Endothelial cell of umbilical vein (primary cell): ENCODE measurements around the gene XXYLT1. TPM values are rescaled to one million over a fixed set of nuclear protein-coding genes. Genes with fewer than 3 reads are reported as not detected.

Source experiments
- BruUV-seq: library from RNA; stranded (reverse); fragments of 400-500 nt; replicated peaks from 2 replicates; lab custom pipeline; 2021; lab: Mats Ljungman, UMichigan
- CTCF ChIA-PET: fragments of 300-600, 350-600 bp; sonication (Branson Sonifier 250); formaldehyde crosslinking; loops from one replicate; lab custom pipeline; 2021; ENCODE audit warnings: antibody characterized with exemption, inconsistent platforms; lab: Charles Lee
- POLR2A ChIA-PET: fragments of 300-600, 350-600 bp; sonication (Branson Sonifier 250); formaldehyde crosslinking; loops from one replicate; lab custom pipeline; 2021; ENCODE audit warnings: antibody characterized with exemption, inconsistent platforms; lab: Charles Lee
- DNase-seq: peaks from one replicate; pipeline ENCODE4 v3.0.0-alpha.2; 2011; ENCODE audit warnings: low read depth, low spot score
- FAIRE-seq: peaks from 2 replicates; lab custom pipeline; 2011; peaks lifted over from hg19 to GRCh38; lab: Jason Lieb, UNC
- H2AFZ ChIP-seq: 2 replicates; pipeline ENCODE4 v1.6.0; 2012; ENCODE audit warnings: low read depth, low read length, control low read depth, inconsistent platforms
- H3K27ac ChIP-seq: 2 replicates; pipeline ENCODE4 v1.5.1; 2011; ENCODE audit warnings: low read depth, mild to moderate bottlenecking, control low read depth, low read length, moderate library complexity; ENCODE audit not compliant: insufficient read depth
- H3K27me3 ChIP-seq, 2 experiments: 2 replicates each; pipeline versions ENCODE4 v1.6.0 to v1.6.1; 2011; ENCODE audit warnings: low read length in 2 of 2, mixed read lengths in 1 of 2; ENCODE audit not compliant: control insufficient read depth in 2 of 2, insufficient read depth in 2 of 2
- H3K36me3 ChIP-seq, 2 experiments: 2 replicates in 1 of 2; 3 replicates in 1 of 2; pipeline ENCODE4 v1.5.1; 2011; ENCODE audit warnings: low read length in 2 of 2, mild to moderate bottlenecking in 1 of 2, moderate library complexity in 1 of 2; ENCODE audit not compliant: control insufficient read depth in 2 of 2, insufficient read depth in 2 of 2; ENCODE audit errors: extremely low read depth in 1 of 2
- H3K4me1 ChIP-seq: 3 replicates; pipeline ENCODE4 v1.5.1; 2011; ENCODE audit warnings: mild to moderate bottlenecking, low read length; ENCODE audit not compliant: control insufficient read depth, insufficient read depth; ENCODE audit errors: extremely low read depth
- H3K4me2 ChIP-seq: 2 replicates; pipeline ENCODE4 v1.6.1; 2011; ENCODE audit warnings: low read length, control low read depth, mixed read lengths; ENCODE audit not compliant: insufficient read depth
- H3K4me3 ChIP-seq, 3 experiments: fragments of 200-600 bp in 1 of 3; sonication (generic), shearing (Covaris generic) in 1 of 3; replicated peaks in 1 of 3; 2 replicates each; pipeline ENCODE4 v1.5.1; 2011 to 2016; ENCODE audit warnings: control low read depth in 3 of 3, low read length in 3 of 3, mild to moderate bottlenecking in 2 of 3, inconsistent platforms in 1 of 3, low read depth in 1 of 3, moderate library complexity in 1 of 3; ENCODE audit not compliant: insufficient read depth in 1 of 3
- H3K79me2 ChIP-seq: 2 replicates; pipeline ENCODE4 v1.6.0; 2012; ENCODE audit warnings: low read length, inconsistent platforms; ENCODE audit not compliant: control insufficient read depth, insufficient read depth
- H3K9ac ChIP-seq: replicated peaks from 2 replicates; pipeline ENCODE3; 2011; ENCODE audit warnings: low read length, control low read depth; ENCODE audit not compliant: insufficient read depth; ENCODE audit errors: extremely low read depth
- H3K9me1 ChIP-seq: replicated peaks from 3 replicates; pipeline ENCODE4 v1.6.0; 2011; ENCODE audit warnings: mild to moderate bottlenecking, low read length; ENCODE audit not compliant: control insufficient read depth, insufficient read depth; ENCODE audit errors: extremely low read depth
- H3K9me3 ChIP-seq: replicated peaks from 2 replicates; pipeline ENCODE4 v1.5.1; 2012; ENCODE audit warnings: low read length, inconsistent platforms; ENCODE audit not compliant: control insufficient read depth, insufficient read depth
- H4K20me1 ChIP-seq: replicated peaks from 2 replicates; pipeline ENCODE3; 2011; ENCODE audit warnings: mild to moderate bottlenecking, low read length; ENCODE audit not compliant: control insufficient read depth, insufficient read depth; ENCODE audit errors: extremely low read depth
- EZH2 ChIP-seq: IDR thresholded peaks from 2 replicates; pipeline ENCODE4 v1.6.1; 2012; ENCODE audit warnings: borderline replicate concordance, low read depth, mild to moderate bottlenecking, moderate library complexity, low read length, inconsistent platforms; ENCODE audit not compliant: severe bottlenecking
- FOS ChIP-seq: IDR thresholded peaks from 2 replicates; pipeline ENCODE4 v1.6.1; 2011; ENCODE audit warnings: mild to moderate bottlenecking, low read length, moderate library complexity, borderline replicate concordance; ENCODE audit not compliant: insufficient read depth
- GATA2 ChIP-seq: IDR thresholded peaks from 2 replicates; pipeline ENCODE4 v1.7.0; 2011; ENCODE audit warnings: low read depth, mild to moderate bottlenecking, moderate library complexity, mixed read lengths, low read length; ENCODE audit not compliant: insufficient read length, insufficient read depth
- JUN ChIP-seq: IDR thresholded peaks from 2 replicates; pipeline ENCODE4 v1.6.1; 2011; ENCODE audit warnings: borderline replicate concordance, low read depth; ENCODE audit not compliant: insufficient read length, insufficient read depth
- MYC ChIP-seq: IDR thresholded peaks from one replicate; pipeline ENCODE4 v1.6.1; 2011; ENCODE audit warnings: mild to moderate bottlenecking, low read depth, low read length
- POLR2A ChIP-seq: IDR thresholded peaks from 2 replicates; pipeline ENCODE4 v1.6.1; 2012; ENCODE audit warnings: low read depth, mild to moderate bottlenecking, control low read depth, low read length
- POLR2AphosphoS5 ChIP-seq: IDR thresholded peaks from 2 replicates; pipeline ENCODE4 v1.6.1; 2012; ENCODE audit warnings: low read depth, mild to moderate bottlenecking, control low read depth, low read length, moderate library complexity; ENCODE audit not compliant: insufficient read depth
- dilution Hi-C: fragments of 300-500 bp; cut with MboI; formaldehyde crosslinking; loops from one replicate; pipeline ENCODE4 v1.15.0; 2019; ENCODE audit warnings: low sequenced_read_pairs; ENCODE audit not compliant: extremely low pct_ligation_motif_present
- intact Hi-C: fragments of 100-400 bp; cut with micrococcal nuclease; formaldehyde crosslinking; loops from one replicate; pipeline ENCODE4 v1.10.0; 2022
- polyA plus RNA-seq, 4 experiments: library from polyadenylated mRNA; depleted of rRNA in 3 of 4; stranded (reverse) in 3 of 4; unstranded in 1 of 4; fragments of >200 nt; gene quantifications; 2 replicates each; pipeline versions ENCODE4 v1.2.1 to v1.2.3, GENCODE V29; 2011 to 2012; ENCODE audit warnings: missing spikeins in 1 of 4
- total RNA-seq: library from RNA; stranded (reverse); gene quantifications from 2 replicates; pipeline ENCODE4 v1.2.3, GENCODE V29; 2021
- TF ChIP-seq, protein P1 (sequence below): IDR thresholded peaks from 2 replicates; pipeline ENCODE4 v1.6.1; 2011; ENCODE audit not compliant: insufficient read depth, insufficient read length
- TF ChIP-seq, protein P2 (sequence below), 2 donors: IDR thresholded peaks; 1 replicate in 1 of 2; 2 replicates in 1 of 2; pipeline ENCODE4 v1.5.1; 2011; ENCODE audit warnings: low read length in 2 of 2, mild to moderate bottlenecking in 2 of 2, moderate library complexity in 2 of 2, control low read depth in 1 of 2, inconsistent platforms in 1 of 2, low read depth in 1 of 2; ENCODE audit not compliant: insufficient read depth in 1 of 2; ENCODE audit errors: extremely low read depth in 1 of 2

The XXYLT1 gene
- total and polyA plus RNA-seq, 2 donors (not counting 3 experiments of a cell fraction or from before 2014, with no cell fraction given): 54.4 to 78.1 TPM

DNA sequence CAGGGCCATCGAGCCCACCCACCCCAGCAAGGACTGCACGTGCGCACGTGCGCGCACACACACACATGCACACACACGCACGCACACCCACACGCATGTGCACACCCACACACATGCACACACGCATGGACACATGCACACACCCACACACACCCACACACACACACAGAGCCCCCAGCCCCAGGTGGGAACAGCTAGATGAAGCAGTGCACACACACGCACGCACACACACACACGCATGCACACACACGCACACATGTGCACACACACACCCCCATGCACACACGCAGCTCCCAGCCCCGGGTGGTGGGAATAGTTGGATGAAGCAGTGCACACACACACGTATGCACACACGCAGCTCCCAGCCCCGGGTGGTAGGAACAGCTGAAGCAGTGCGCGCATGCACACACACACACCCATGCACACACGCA lies 158.6 kb downstream of the XXYLT1 start:
- POLR2A ChIA-PET: no interaction called here
- H3K27me3 ChIP-seq: no peaks in the 10 kb centered on the region

More for the DNA sequence above, 158.6 kb downstream of the XXYLT1 start:
- TF ChIP-seq JUN: no peak
- TF ChIP-seq GATA2: no peak
- no peak for TF ChIP-seq POLR2AphosphoS5
- TF ChIP-seq, protein P1, sequence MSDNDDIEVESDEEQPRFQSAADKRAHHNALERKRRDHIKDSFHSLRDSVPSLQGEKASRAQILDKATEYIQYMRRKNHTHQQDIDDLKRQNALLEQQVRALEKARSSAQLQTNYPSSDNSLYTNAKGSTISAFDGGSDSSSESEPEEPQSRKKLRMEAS: no peak
- TF ChIP-seq POLR2A: no peak
- TF ChIP-seq, protein P2, sequence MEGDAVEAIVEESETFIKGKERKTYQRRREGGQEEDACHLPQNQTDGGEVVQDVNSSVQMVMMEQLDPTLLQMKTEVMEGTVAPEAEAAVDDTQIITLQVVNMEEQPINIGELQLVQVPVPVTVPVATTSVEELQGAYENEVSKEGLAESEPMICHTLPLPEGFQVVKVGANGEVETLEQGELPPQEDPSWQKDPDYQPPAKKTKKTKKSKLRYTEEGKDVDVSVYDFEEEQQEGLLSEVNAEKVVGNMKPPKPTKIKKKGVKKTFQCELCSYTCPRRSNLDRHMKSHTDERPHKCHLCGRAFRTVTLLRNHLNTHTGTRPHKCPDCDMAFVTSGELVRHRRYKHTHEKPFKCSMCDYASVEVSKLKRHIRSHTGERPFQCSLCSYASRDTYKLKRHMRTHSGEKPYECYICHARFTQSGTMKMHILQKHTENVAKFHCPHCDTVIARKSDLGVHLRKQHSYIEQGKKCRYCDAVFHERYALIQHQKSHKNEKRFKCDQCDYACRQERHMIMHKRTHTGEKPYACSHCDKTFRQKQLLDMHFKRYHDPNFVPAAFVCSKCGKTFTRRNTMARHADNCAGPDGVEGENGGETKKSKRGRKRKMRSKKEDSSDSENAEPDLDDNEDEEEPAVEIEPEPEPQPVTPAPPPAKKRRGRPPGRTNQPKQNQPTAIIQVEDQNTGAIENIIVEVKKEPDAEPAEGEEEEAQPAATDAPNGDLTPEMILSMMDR (IDR thresholded peaks at IDR 0.05; ENCODE audit: extremely low read depth in 1 of 2, insufficient read depth in 1 of 2, low read depth in 1 of 2, low read length in 2 of 2): no peak
- no peak for TF ChIP-seq EZH2
- TF ChIP-seq FOS: no peak
- no peak for TF ChIP-seq MYC
- intact Hi-C loops: no loop called here
- H3K79me2 ChIP-seq: no peaks in the 10 kb centered on the region
- no peak overlapping the region for H3K9ac ChIP-seq
- no peak overlapping the region for H3K4me2 ChIP-seq
- no peaks in the 10 kb centered on the region for H3K9me1 ChIP-seq
- no peaks in the 10 kb centered on the region for H4K20me1 ChIP-seq
- BruUV-seq: no TSS peak
- H3K4me1 ChIP-seq: peaks cover 17% of the 10 kb centered on the region
- no peak for DNase-seq
- CTCF ChIA-PET: interaction anchor here (2.0 kb wide), 1 partner anchor 430 kb away, joined by 6 read pairs; no protein-coding TSS in a partner anchor
- peaks cover 0 to 8% of the 10 kb centered on the region in 2 experiments for H3K36me3 ChIP-seq
- no peak overlapping the region for H3K27ac ChIP-seq
- H2AFZ ChIP-seq: no peak overlapping the region
- FAIRE-seq: no peak
- H3K9me3 ChIP-seq: no peaks in the 10 kb centered on the region
- dilution Hi-C loops: loop anchor here (25.0 kb wide), 1 partner anchor 425 kb away; the partner anchor contains the start of gene FAM43A
- H3K4me3 ChIP-seq: no peak overlapping the region
